Measurements from ENCODE around the gene SLC4A3. TPM values are rescaled to one million over a fixed set of nuclear protein-coding genes. Genes with fewer than 3 reads are reported as not detected.

SLC4A3 gene
- total and polyA plus RNA-seq, 2 of the 13 experiments (the other 11 are each of a cell fraction or from before 2014, with no cell fraction given), result 0.18 to 0.95 TPM

GRCh38 chr2:219596954-219597551 lies 30.4 kb upstream of the SLC4A3 start (continued):
- no peak for TF ChIP-seq GATAD1 (CRISPR knock-in tag; IDR thresholded peaks at IDR 0.05)
- no peak for TF ChIP-seq ZNF451 (CRISPR knock-in tag; IDR thresholded peaks at IDR 0.05)
- 0 out of 2 replicates have a peak, but pooled peaks have one; percentile 1 for TF ChIP-seq KLF12 (CRISPR knock-in tag; IDR thresholded peaks at IDR 0.05; ENCODE audit: borderline replicate concordance)
- no peak for TF ChIP-seq ZNF552 (CRISPR knock-in tag; IDR thresholded peaks at IDR 0.05; ENCODE audit: borderline replicate concordance)
- no peak for TF ChIP-seq BORCS8-MEF2B (CRISPR knock-in tag; IDR thresholded peaks at IDR 0.05)
- TF ChIP-seq, protein P1, sequence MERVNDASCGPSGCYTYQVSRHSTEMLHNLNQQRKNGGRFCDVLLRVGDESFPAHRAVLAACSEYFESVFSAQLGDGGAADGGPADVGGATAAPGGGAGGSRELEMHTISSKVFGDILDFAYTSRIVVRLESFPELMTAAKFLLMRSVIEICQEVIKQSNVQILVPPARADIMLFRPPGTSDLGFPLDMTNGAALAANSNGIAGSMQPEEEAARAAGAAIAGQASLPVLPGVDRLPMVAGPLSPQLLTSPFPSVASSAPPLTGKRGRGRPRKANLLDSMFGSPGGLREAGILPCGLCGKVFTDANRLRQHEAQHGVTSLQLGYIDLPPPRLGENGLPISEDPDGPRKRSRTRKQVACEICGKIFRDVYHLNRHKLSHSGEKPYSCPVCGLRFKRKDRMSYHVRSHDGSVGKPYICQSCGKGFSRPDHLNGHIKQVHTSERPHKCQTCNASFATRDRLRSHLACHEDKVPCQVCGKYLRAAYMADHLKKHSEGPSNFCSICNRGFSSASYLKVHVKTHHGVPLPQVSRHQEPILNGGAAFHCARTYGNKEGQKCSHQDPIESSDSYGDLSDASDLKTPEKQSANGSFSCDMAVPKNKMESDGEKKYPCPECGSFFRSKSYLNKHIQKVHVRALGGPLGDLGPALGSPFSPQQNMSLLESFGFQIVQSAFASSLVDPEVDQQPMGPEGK (CRISPR knock-in tag; IDR thresholded peaks at IDR 0.05), result no peak
- TF ChIP-seq ZMYM4 (CRISPR knock-in tag; IDR thresholded peaks at IDR 0.05), result no peak
- TF ChIP-seq BCLAF1 (IDR thresholded peaks at IDR 0.05), result no peak
- TF ChIP-seq TGIF2 (CRISPR knock-in tag; IDR thresholded peaks at IDR 0.05), result peak; percentile 23; the same call in 1 of the 2 replicates
- TF ChIP-seq, protein P2, sequence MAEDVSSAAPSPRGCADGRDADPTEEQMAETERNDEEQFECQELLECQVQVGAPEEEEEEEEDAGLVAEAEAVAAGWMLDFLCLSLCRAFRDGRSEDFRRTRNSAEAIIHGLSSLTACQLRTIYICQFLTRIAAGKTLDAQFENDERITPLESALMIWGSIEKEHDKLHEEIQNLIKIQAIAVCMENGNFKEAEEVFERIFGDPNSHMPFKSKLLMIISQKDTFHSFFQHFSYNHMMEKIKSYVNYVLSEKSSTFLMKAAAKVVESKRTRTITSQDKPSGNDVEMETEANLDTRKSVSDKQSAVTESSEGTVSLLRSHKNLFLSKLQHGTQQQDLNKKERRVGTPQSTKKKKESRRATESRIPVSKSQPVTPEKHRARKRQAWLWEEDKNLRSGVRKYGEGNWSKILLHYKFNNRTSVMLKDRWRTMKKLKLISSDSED (CRISPR knock-in tag; IDR thresholded peaks at IDR 0.05), result no peak; the same call in 1 of the 2 replicates
- TF ChIP-seq FIP1L1 (IDR thresholded peaks at IDR 0.05; ENCODE audit: borderline replicate concordance, insufficient read depth, low read depth, low read length), result no peak
- TF ChIP-seq SETDB1 (CRISPR knock-in tag; IDR thresholded peaks at IDR 0.05; ENCODE audit: borderline replicate concordance), result no peak
- TF ChIP-seq TRIM24 (CRISPR knock-in tag; IDR thresholded peaks at IDR 0.05), result no peak
- TF ChIP-seq STAG1 (CRISPR knock-in tag; IDR thresholded peaks at IDR 0.05), result peak; percentile 20; the same call in 1 of the 2 replicates
- TF ChIP-seq, protein P3, sequence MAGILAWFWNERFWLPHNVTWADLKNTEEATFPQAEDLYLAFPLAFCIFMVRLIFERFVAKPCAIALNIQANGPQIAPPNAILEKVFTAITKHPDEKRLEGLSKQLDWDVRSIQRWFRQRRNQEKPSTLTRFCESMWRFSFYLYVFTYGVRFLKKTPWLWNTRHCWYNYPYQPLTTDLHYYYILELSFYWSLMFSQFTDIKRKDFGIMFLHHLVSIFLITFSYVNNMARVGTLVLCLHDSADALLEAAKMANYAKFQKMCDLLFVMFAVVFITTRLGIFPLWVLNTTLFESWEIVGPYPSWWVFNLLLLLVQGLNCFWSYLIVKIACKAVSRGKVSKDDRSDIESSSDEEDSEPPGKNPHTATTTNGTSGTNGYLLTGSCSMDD (CRISPR knock-in tag; IDR thresholded peaks at IDR 0.05), result no peak
- TF ChIP-seq ZNF484 (CRISPR knock-in tag; IDR thresholded peaks at IDR 0.05; ENCODE audit: borderline replicate concordance, low read depth), result no peak
- 0 out of 2 replicates have a peak, but pooled peaks have one; percentile 6 for TF ChIP-seq ZNF710 (CRISPR knock-in tag; IDR thresholded peaks at IDR 0.05; ENCODE audit: borderline replicate concordance)
- TF ChIP-seq MED1 (CRISPR knock-in tag; IDR thresholded peaks at IDR 0.05), result no peak
- no peak for TF ChIP-seq ELF3 (CRISPR knock-in tag; IDR thresholded peaks at IDR 0.05)
- TF ChIP-seq AGO2 (optimal IDR thresholded peaks at IDR 0.05; ENCODE audit: low read depth, low read length), result peak; percentile 46
- no peak for TF ChIP-seq IRF2 (CRISPR knock-in tag; IDR thresholded peaks at IDR 0.05)
- TF ChIP-seq ZSCAN12 (CRISPR knock-in tag; IDR thresholded peaks at IDR 0.05), result no peak
